Smooth muscle cell (in vitro differentiated cells): Measurements from ENCODE around the gene CCDC142. TPM values are rescaled to one million over a fixed set of nuclear protein-coding genes. Genes with fewer than 3 reads are reported as not detected.

ENCODE experiments used
- DNase-seq: peaks from one replicate; lab custom pipeline; 2025; ENCODE audit not compliant: unreplicated experiment; lab: John Stamatoyannopoulos, UW
- H2AFZ ChIP-seq: fragments of 200-600 bp; sonication (generic); 2 replicates; pipeline ENCODE4 v1.6.0; 2016; ENCODE audit warnings: antibody characterized with exemption, low read depth, mild to moderate bottlenecking
- H3F3A ChIP-seq: fragments of 200-600 bp; sonication (generic); 2 replicates; pipeline ENCODE4 v1.6.0; 2017; ENCODE audit warnings: antibody characterized with exemption, low read depth
- H3K27ac ChIP-seq: fragments of 200-600 bp; sonication (generic); 2 replicates; pipeline ENCODE4 v1.5.1; 2016; ENCODE audit warnings: low read depth, mild to moderate bottlenecking
- H3K27me3 ChIP-seq: fragments of 200-600 bp; sonication (generic); 2 replicates; pipeline ENCODE4 v1.6.1; 2016; ENCODE audit warnings: low read depth, mild to moderate bottlenecking
- H3K36me3 ChIP-seq: fragments of 200-600 bp; sonication (generic); 2 replicates; pipeline ENCODE4 v1.5.1; 2016; ENCODE audit warnings: low read depth
- H3K4me1 ChIP-seq: fragments of 200-600 bp; sonication (generic); 2 replicates; pipeline ENCODE4 v1.5.1; 2016; ENCODE audit warnings: low read depth
- H3K4me2 ChIP-seq: fragments of 200-600 bp; sonication (generic); 2 replicates; pipeline ENCODE4 v1.6.0; 2016; ENCODE audit warnings: mild to moderate bottlenecking
- H3K4me3 ChIP-seq: fragments of 200-600 bp; sonication (generic); 2 replicates; pipeline ENCODE4 v1.5.1; 2016; ENCODE audit warnings: mild to moderate bottlenecking
- H3K79me2 ChIP-seq: fragments of 200-600 bp; sonication (generic); 2 replicates; pipeline ENCODE4 v1.6.0; 2016; ENCODE audit warnings: low read depth, mild to moderate bottlenecking
- H3K9ac ChIP-seq: fragments of 200-600 bp; sonication (generic); 2 replicates; pipeline ENCODE4 v1.6.0; 2016; ENCODE audit warnings: low read depth
- H3K9me3 ChIP-seq: fragments of 200-600 bp; sonication (generic); replicated peaks from 2 replicates; pipeline ENCODE4 v1.5.1; 2016; ENCODE audit warnings: low read depth
- H4K20me1 ChIP-seq: fragments of 200-600 bp; sonication (generic); 2 replicates; pipeline ENCODE4 v1.6.0; 2016; ENCODE audit warnings: low read depth
- WGBS: methylation state at CpG from one replicate; pipeline ENCODE4 v1.1.7; 2016; ENCODE audit warnings: low lambda C conversion rate; 5-methylcytosine and 5-hydroxymethylcytosine counted together
- polyA plus RNA-seq: library from polyadenylated mRNA; unstranded; fragments of >200 nt; fragmentation: Nextera tagmentation; extraction: Ambion mirVana; gene quantifications from 2 replicates; pipeline ENCODE4 v1.2.1, GENCODE V29; 2016
- total RNA-seq: library from RNA; depleted of rRNA; stranded (reverse); fragments of >200 nt; gene quantifications from 2 replicates; pipeline ENCODE4 v1.2.3, GENCODE V29; 2014
- TF ChIP-seq, protein P1 (sequence below): fragments of 200-600 bp; sonication (generic); IDR thresholded peaks from 2 replicates; pipeline ENCODE4 v1.5.1; 2017; ENCODE audit warnings: borderline replicate concordance, mild to moderate bottlenecking, antibody characterized with exemption; ENCODE audit not compliant: insufficient read depth, poor library complexity, severe bottlenecking

CCDC142 gene
- total and polyA plus RNA-seq, 2 experiments from 2014 or later, result 5.5 to 7.7 TPM

GRCh38 chr2:74474481-74474880 is 8.3 kb downstream of the CCDC142 start:
- no peak for DNase-seq
- Histone ChIP-seq H3K9ac (no peak overlapping the region), H2AFZ (no peak overlapping the region), H3K79me2 (peaks cover 8% of the 10 kb centered on the region), H3K36me3 (no peaks in the 10 kb centered on the region), H3K27ac (no peak overlapping the region), H3F3A (peaks cover 5% of the 10 kb centered on the region), H3K4me3 (no peak overlapping the region), H3K9me3 (no peaks in the 10 kb centered on the region), H3K27me3 (no peaks in the 10 kb centered on the region), H4K20me1 (no peaks in the 10 kb centered on the region), H3K4me1 (peaks cover 12% of the 10 kb centered on the region), H3K4me2 (no peak overlapping the region)
- TF ChIP-seq, protein P1, sequence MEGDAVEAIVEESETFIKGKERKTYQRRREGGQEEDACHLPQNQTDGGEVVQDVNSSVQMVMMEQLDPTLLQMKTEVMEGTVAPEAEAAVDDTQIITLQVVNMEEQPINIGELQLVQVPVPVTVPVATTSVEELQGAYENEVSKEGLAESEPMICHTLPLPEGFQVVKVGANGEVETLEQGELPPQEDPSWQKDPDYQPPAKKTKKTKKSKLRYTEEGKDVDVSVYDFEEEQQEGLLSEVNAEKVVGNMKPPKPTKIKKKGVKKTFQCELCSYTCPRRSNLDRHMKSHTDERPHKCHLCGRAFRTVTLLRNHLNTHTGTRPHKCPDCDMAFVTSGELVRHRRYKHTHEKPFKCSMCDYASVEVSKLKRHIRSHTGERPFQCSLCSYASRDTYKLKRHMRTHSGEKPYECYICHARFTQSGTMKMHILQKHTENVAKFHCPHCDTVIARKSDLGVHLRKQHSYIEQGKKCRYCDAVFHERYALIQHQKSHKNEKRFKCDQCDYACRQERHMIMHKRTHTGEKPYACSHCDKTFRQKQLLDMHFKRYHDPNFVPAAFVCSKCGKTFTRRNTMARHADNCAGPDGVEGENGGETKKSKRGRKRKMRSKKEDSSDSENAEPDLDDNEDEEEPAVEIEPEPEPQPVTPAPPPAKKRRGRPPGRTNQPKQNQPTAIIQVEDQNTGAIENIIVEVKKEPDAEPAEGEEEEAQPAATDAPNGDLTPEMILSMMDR, result no peak
- WGBS, result 96% methylated on average over 6 of the region's 6 CpGs

GRCh38 chr2:74472945-74473258 is 9.9 kb downstream of the CCDC142 start:
- Histone ChIP-seq H4K20me1 (no peaks in the 10 kb centered on the region), H3K27me3 (no peaks in the 10 kb centered on the region), H3K79me2 (peaks cover 2% of the 10 kb centered on the region), H3F3A (peaks cover 5% of the 10 kb centered on the region), H3K9ac (peak overlapping the region; percentile 69), H3K36me3 (no peaks in the 10 kb centered on the region), H3K4me2 (peak overlapping the region; percentile 89), H3K4me1 (peaks cover 12% of the 10 kb centered on the region), H3K4me3 (peak overlapping the region; percentile 65), H2AFZ (peak overlapping the region; percentile 88), H3K9me3 (no peaks in the 10 kb centered on the region), H3K27ac (peak overlapping the region; percentile 91)
- TF ChIP-seq, protein P1, result no peak
- WGBS, result 22% methylated on average over 7 of the region's 7 CpGs
- DNase-seq, result no peak

DNA sequence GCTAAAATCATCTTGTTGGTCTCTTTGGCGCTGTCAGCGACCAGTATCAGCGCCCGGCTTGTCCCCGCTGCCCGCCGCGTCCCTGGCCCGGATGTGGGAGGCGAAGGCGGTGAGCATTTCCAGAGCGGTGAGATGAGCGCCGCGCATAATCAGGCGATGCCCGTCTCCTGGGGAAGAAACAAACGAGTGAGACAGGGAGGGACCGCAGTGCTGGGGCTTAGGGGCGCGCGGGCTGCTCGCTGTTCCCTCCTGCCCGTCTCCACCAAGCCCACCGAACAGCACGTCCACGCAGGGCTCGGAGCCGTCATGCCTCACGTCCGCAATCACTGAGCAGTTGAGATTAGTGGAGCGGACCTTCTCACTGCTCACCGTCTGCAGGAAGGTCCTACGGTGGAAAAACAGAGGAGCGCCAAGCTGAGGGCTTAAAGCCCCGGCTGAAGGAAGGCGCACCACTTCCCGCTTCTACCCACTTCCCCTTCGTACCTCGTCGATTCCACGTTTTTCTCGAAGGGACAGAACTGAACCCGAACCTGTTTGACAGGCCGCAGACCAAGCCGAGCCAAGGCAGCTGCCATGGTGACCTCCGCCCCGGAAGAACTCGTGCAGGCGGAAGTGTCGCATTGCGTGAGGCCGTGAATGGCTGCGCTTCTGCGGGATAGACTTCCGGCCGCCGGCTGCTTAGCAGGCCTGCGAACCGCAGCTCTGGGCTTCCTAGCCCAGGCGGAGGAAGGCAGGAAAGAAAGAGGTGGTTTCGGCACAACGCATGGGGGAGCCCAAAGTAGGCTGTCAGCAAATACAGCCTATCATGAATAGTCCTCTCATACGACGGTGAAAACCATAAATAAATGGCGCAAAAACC is 10.5 kb downstream of the CCDC142 start, which contains the start of gene MRPL53:
MRPL53 (minus strand) TSS at position 595 of the 859 bp plus-strand sequence; CDS start at position 575, 20 bp downstream.
- H3K9me3 ChIP-seq, result no peaks in the 10 kb centered on the region
- H3K4me2 ChIP-seq, result peak within 1 kb of the TSS; percentile 89
- H3K4me1 ChIP-seq, result peaks cover 12% of the 10 kb centered on the region
- H3K27me3 ChIP-seq, result no peaks in the 10 kb centered on the region
- H3K4me3 ChIP-seq, result peak within 1 kb of the TSS; percentile 65
- peak; percentile 63 for DNase-seq
- peaks cover 8% of the 10 kb centered on the region for H3F3A ChIP-seq
- H3K79me2 ChIP-seq, result peaks cover 2% of the 10 kb centered on the region
- H2AFZ ChIP-seq, result peak within 1 kb of the TSS; percentile 88
- H3K9ac ChIP-seq, result peak within 1 kb of the TSS; percentile 70
- peak within 1 kb of the TSS; percentile 91 for H3K27ac ChIP-seq
- TF ChIP-seq, protein P1, result no peak
- WGBS, result 2% methylated on average over 65 of the region's 66 CpGs
- no peaks in the 10 kb centered on the region for H3K36me3 ChIP-seq
- H4K20me1 ChIP-seq, result no peaks in the 10 kb centered on the region
